ENCODE data around the gene BTN1A1.

Gene BTN1A1

GRCh38 chr6:26472549-26473290 lies 27.4 kb upstream of the BTN1A1 start:
- H3K4me1 ChIP-seq (ENCODE audit: control insufficient read depth, low read length) = peaks cover 54% of the 10 kb centered on the region
- H3K27me3 ChIP-seq (ENCODE audit: control insufficient read depth, low read length) = no peaks in the 10 kb centered on the region
- TF ChIP-seq CTCF (IDR thresholded peaks at IDR 0.05; ENCODE audit: low read depth, low read length, poor library complexity, severe bottlenecking) (no peak), EZH2phosphoT487 (IDR thresholded peaks at IDR 0.05; ENCODE audit: borderline replicate concordance, low read length) (no peak)
- peaks cover 12% of the 10 kb centered on the region for H3K79me2 ChIP-seq (ENCODE audit: control insufficient read depth, low read length)
- H3K27ac ChIP-seq (ENCODE audit: low read depth, low read length) = peak overlapping the region; percentile 97
- peaks cover 31% of the 10 kb centered on the region for H3F3A ChIP-seq (ENCODE audit: control insufficient read depth, insufficient read depth)
- H3K9me2 ChIP-seq (replicated peaks; ENCODE audit: control insufficient read depth, low read length) = no peaks in the 10 kb centered on the region
- peak overlapping the region; percentile 95 for H3K4me3 ChIP-seq (ENCODE audit: low read length)
- H3K9me3 ChIP-seq (ENCODE audit: control insufficient read depth, insufficient read depth, low read length) = peaks cover 14% of the 10 kb centered on the region
- H4K20me1 ChIP-seq (ENCODE audit: control insufficient read depth, insufficient read depth, low read depth, low read length) = no peaks in the 10 kb centered on the region
- peak overlapping the region; percentile 98 for H3K4me2 ChIP-seq (ENCODE audit: low read length)
- H3K36me3 ChIP-seq (ENCODE audit: control insufficient read depth, low read length) = peaks cover 46% of the 10 kb centered on the region

- H3K79me2 ChIP-seq (ENCODE audit: control insufficient read depth, low read length) = peaks cover 12% of the 10 kb centered on the region
- peak overlapping the region; percentile 97 for H3K27ac ChIP-seq (ENCODE audit: low read depth, low read length)
- peak overlapping the region; percentile 98 for H3K4me2 ChIP-seq (ENCODE audit: low read length)
- TF ChIP-seq CTCF (IDR thresholded peaks at IDR 0.05; ENCODE audit: low read depth, low read length, poor library complexity, severe bottlenecking) = no peak
- TF ChIP-seq EZH2phosphoT487 (IDR thresholded peaks at IDR 0.05; ENCODE audit: borderline replicate concordance, low read length) = no peak
- no peaks in the 10 kb centered on the region for H3K9me2 ChIP-seq (replicated peaks; ENCODE audit: control insufficient read depth, low read length)
- H3K36me3 ChIP-seq (ENCODE audit: control insufficient read depth, low read length) = peaks cover 39% of the 10 kb centered on the region
- H3K27me3 ChIP-seq (ENCODE audit: control insufficient read depth, low read length) = no peaks in the 10 kb centered on the region
- H3F3A ChIP-seq (ENCODE audit: control insufficient read depth, insufficient read depth) = peaks cover 31% of the 10 kb centered on the region
- H3K9me3 ChIP-seq (ENCODE audit: control insufficient read depth, insufficient read depth, low read length) = peaks cover 14% of the 10 kb centered on the region
- H4K20me1 ChIP-seq (ENCODE audit: control insufficient read depth, insufficient read depth, low read depth, low read length) = no peaks in the 10 kb centered on the region
- H3K4me1 ChIP-seq (ENCODE audit: control insufficient read depth, low read length) = peaks cover 61% of the 10 kb centered on the region
- H3K4me3 ChIP-seq (ENCODE audit: low read length) = peak overlapping the region; percentile 95
Measured at GRCh38 chr6:26473429-26473757, 26.7 kb upstream of the BTN1A1 start.

GRCh38 chr6:26473758-26474438 lies 26.2 kb upstream of the BTN1A1 start:
- Histone ChIP-seq H3K4me2 (ENCODE audit: low read length) (peak overlapping the region; percentile 98), H3K27me3 (ENCODE audit: control insufficient read depth, low read length) (no peaks in the 10 kb centered on the region), H3K27ac (ENCODE audit: low read depth, low read length) (peak overlapping the region; percentile 97), H3K9me2 (replicated peaks; ENCODE audit: control insufficient read depth, low read length) (no peaks in the 10 kb centered on the region), H4K20me1 (ENCODE audit: control insufficient read depth, insufficient read depth, low read depth, low read length) (no peaks in the 10 kb centered on the region), H3K4me1 (ENCODE audit: control insufficient read depth, low read length) (peaks cover 61% of the 10 kb centered on the region), H3K4me3 (ENCODE audit: low read length) (peak overlapping the region; percentile 95), H3F3A (ENCODE audit: control insufficient read depth, insufficient read depth) (peaks cover 31% of the 10 kb centered on the region), H3K36me3 (ENCODE audit: control insufficient read depth, low read length) (peaks cover 34% of the 10 kb centered on the region), H3K9me3 (ENCODE audit: control insufficient read depth, insufficient read depth, low read length) (peaks cover 14% of the 10 kb centered on the region), H3K79me2 (ENCODE audit: control insufficient read depth, low read length) (peaks cover 12% of the 10 kb centered on the region)
- no peak for TF ChIP-seq EZH2phosphoT487 (IDR thresholded peaks at IDR 0.05; ENCODE audit: borderline replicate concordance, low read length)
- no peak for TF ChIP-seq CTCF (IDR thresholded peaks at IDR 0.05; ENCODE audit: low read depth, low read length, poor library complexity, severe bottlenecking)

Measured in DOHH2 (cell line).